HepG2 (cell line): Measurements from ENCODE around the gene KCNK7. TPM values are rescaled to one million over a fixed set of nuclear protein-coding genes. Genes with fewer than 3 reads are reported as not detected.

Source experiments
- ADNP ChIP-seq: sonication (generic); formaldehyde crosslinking; IDR thresholded peaks from 2 replicates; pipeline ENCODE4 v1.4.0; 2020; ENCODE audit warnings: missing genetic modification reagents
- CBX5 ChIP-seq: sonication (generic); formaldehyde crosslinking; IDR thresholded peaks from 2 replicates; pipeline ENCODE4 v1.4.0; 2020; ENCODE audit warnings: missing genetic modification reagents, borderline replicate concordance
- EED ChIP-seq: sonication (generic); formaldehyde crosslinking; IDR thresholded peaks from 2 replicates; pipeline ENCODE4 v1.5.0; 2020; ENCODE audit warnings: mild to moderate bottlenecking, missing genetic modification reagents
- ESRRA ChIP-seq: sonication (generic); formaldehyde crosslinking; IDR thresholded peaks from 2 replicates; pipeline ENCODE4 v1.5.1; 2020; ENCODE audit warnings: mild to moderate bottlenecking, low read depth, missing genetic modification reagents
- FLYWCH1 ChIP-seq: sonication (generic); formaldehyde crosslinking; IDR thresholded peaks from 2 replicates; pipeline ENCODE4 v1.8.1; 2023; ENCODE audit warnings: mild to moderate bottlenecking, missing genetic modification reagents
- ISL2 ChIP-seq: sonication (generic); formaldehyde crosslinking; IDR thresholded peaks from 2 replicates; pipeline ENCODE4 v1.5.0; 2020; ENCODE audit warnings: missing genetic modification reagents
- NCOA1 ChIP-seq: sonication (generic); formaldehyde crosslinking; IDR thresholded peaks from 2 replicates; pipeline ENCODE4 v1.9.0; 2021; ENCODE audit warnings: missing genetic modification reagents
- NKX3-1 ChIP-seq: sonication (generic); formaldehyde crosslinking; IDR thresholded peaks from 2 replicates; pipeline ENCODE4 v1.5.0; 2020; ENCODE audit warnings: missing genetic modification reagents
- NR2C2 ChIP-seq: sonication (generic); formaldehyde crosslinking; IDR thresholded peaks from 2 replicates; pipeline ENCODE4 v1.4.0; 2020; ENCODE audit warnings: missing genetic modification reagents, mild to moderate bottlenecking, moderate library complexity, borderline replicate concordance
- NR2F6 ChIP-seq, 2 experiments: IDR thresholded peaks; 2 replicates each; pipeline ENCODE4 v1.6.1; 2016; ENCODE audit warnings: antibody characterized with exemption in 1 of 2, mild to moderate bottlenecking in 1 of 2
- TOE1 ChIP-seq: sonication (generic); formaldehyde crosslinking; IDR thresholded peaks from 2 replicates; pipeline ENCODE4 v1.4.0; 2020; ENCODE audit warnings: mild to moderate bottlenecking, missing genetic modification reagents
- TP53 ChIP-seq: sonication (generic); formaldehyde crosslinking; conservative IDR thresholded peaks from 2 replicates; pipeline ENCODE4 v1.4.0; 2020; ENCODE audit warnings: missing genetic modification reagents
- USF2 ChIP-seq, 2 experiments: sonication (generic) in 1 of 2; formaldehyde crosslinking in 1 of 2; IDR thresholded peaks; 2 replicates each; pipeline versions ENCODE4 v1.5.1 to v1.6.1; 2011 to 2020; ENCODE audit warnings: borderline replicate concordance in 1 of 2, low read depth in 1 of 2, low read length in 1 of 2, mild to moderate bottlenecking in 1 of 2, missing genetic modification reagents in 1 of 2, moderate library complexity in 1 of 2
- YEATS4 ChIP-seq: sonication (generic); formaldehyde crosslinking; IDR thresholded peaks from 2 replicates; pipeline ENCODE4 v1.4.0; 2020; ENCODE audit warnings: missing genetic modification reagents, borderline replicate concordance
- ZBTB20 ChIP-seq: sonication (generic); formaldehyde crosslinking; IDR thresholded peaks from 2 replicates; pipeline ENCODE4 v1.8.1; 2023; ENCODE audit warnings: missing genetic modification reagents, low read depth, mild to moderate bottlenecking, borderline replicate concordance
- ZNF260 ChIP-seq: sonication (generic); formaldehyde crosslinking; IDR thresholded peaks from 2 replicates; pipeline ENCODE4 v1.4.0; 2020; ENCODE audit warnings: missing genetic modification reagents, low read depth, mild to moderate bottlenecking, borderline replicate concordance
- ZNF292 ChIP-seq: sonication (generic); formaldehyde crosslinking; IDR thresholded peaks from 2 replicates; pipeline ENCODE4 v1.8.1; 2022; ENCODE audit warnings: mild to moderate bottlenecking, low read depth, missing genetic modification reagents, borderline replicate concordance
- ZNF3 ChIP-seq: IDR thresholded peaks from 2 replicates; pipeline ENCODE4 v1.7.0; 2017; ENCODE audit warnings: inconsistent platforms
- ZNF678 ChIP-seq: sonication (generic); formaldehyde crosslinking; IDR thresholded peaks from 2 replicates; pipeline ENCODE4 v1.4.0; 2020; ENCODE audit warnings: mild to moderate bottlenecking, missing genetic modification reagents
- ZNF790 ChIP-seq: sonication (generic); formaldehyde crosslinking; IDR thresholded peaks from 2 replicates; pipeline ENCODE4 v1.8.0; 2022; ENCODE audit warnings: missing genetic modification reagents, mild to moderate bottlenecking, borderline replicate concordance
- polyA plus RNA-seq, 8 experiments: library from polyadenylated mRNA; depleted of rRNA in 3 of 8; stranded (reverse) in 7 of 8; unstranded in 1 of 8; fragments of >200 nt; fragmentation: Illumina TruSeq in 4 of 8; extraction: Trizol in 4 of 8; gene quantifications; 2 replicates each; pipeline versions ENCODE4 v1.2.1 to v1.2.3, GENCODE V29; 2011 to 2016; ENCODE audit warnings: low read depth in 4 of 8, missing spikeins in 1 of 8, mixed read lengths in 1 of 8; ENCODE audit not compliant: insufficient read depth in 1 of 8
- total RNA-seq, 5 experiments: library from RNA; depleted of rRNA; stranded (reverse); fragments of >200 nt; fragmentation: Illumina TruSeq; extraction: Trizol; gene quantifications; 2 replicates each; pipeline ENCODE4 v1.2.3, GENCODE V29; 2016; ENCODE audit warnings: low read depth in 1 of 5
- TF ChIP-seq, protein P1 (sequence below): sonication (generic); formaldehyde crosslinking; IDR thresholded peaks from 2 replicates; pipeline ENCODE4 v1.4.0; 2020; ENCODE audit warnings: missing genetic modification reagents
- TF ChIP-seq, protein P2 (sequence below): IDR thresholded peaks from 2 replicates; pipeline ENCODE4 v1.6.1; 2018; ENCODE audit warnings: missing genetic modification reagents
- TF ChIP-seq, protein P3 (sequence below): sonication (generic); formaldehyde crosslinking; IDR thresholded peaks from 2 replicates; pipeline ENCODE4 v1.8.0; 2022; ENCODE audit warnings: missing genetic modification reagents, low read depth, mild to moderate bottlenecking, borderline replicate concordance
- TF ChIP-seq, protein P4 (sequence below): sonication (generic); formaldehyde crosslinking; IDR thresholded peaks from 2 replicates; pipeline ENCODE4 v1.5.0; 2020; ENCODE audit warnings: mild to moderate bottlenecking, missing genetic modification reagents

KCNK7 gene
- total and polyA plus RNA-seq, 2 of the 13 experiments (the other 11 are each of a cell fraction or from before 2014, with no cell fraction given), result 0.11 TPM; not detected in 1

DNA sequence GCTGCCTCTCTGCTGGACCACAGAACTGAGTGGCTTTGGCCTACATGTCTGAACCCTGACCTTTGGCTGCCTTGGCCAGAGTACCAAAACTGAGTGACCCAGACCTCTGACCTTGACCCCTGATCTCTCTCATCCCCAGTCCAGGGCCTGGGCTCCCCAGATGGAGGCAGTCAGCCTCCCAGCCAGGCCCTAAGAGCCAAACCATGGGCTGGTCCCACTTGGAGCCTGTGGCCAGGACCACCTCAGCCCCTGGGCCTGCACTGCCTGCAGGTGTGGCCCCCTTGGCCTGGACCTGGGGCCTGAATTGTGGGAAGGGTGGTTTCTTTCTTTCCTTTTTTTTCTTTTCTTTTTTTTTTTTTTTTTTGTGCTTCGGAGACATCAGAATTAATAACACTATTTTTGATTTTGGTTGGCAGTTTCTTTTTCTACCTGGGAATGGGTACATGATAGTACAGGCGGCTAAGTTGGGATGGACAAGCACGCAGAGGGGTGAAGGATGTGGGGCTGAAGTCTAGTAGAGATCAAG, 41.5 kb upstream of the KCNK7 start (continued):
- TF ChIP-seq USF2 (IDR thresholded peaks at IDR 0.05; ENCODE audit: low read depth, low read length), result no peak
- no peak for TF ChIP-seq USF2 (CRISPR knock-in tag; IDR thresholded peaks at IDR 0.05; ENCODE audit: borderline replicate concordance)
- no peak for TF ChIP-seq ISL2 (CRISPR knock-in tag)
- no peak for TF ChIP-seq ZNF260 (CRISPR knock-in tag)
- no peak for TF ChIP-seq NKX3-1 (CRISPR knock-in tag)
- TF ChIP-seq, protein P1, sequence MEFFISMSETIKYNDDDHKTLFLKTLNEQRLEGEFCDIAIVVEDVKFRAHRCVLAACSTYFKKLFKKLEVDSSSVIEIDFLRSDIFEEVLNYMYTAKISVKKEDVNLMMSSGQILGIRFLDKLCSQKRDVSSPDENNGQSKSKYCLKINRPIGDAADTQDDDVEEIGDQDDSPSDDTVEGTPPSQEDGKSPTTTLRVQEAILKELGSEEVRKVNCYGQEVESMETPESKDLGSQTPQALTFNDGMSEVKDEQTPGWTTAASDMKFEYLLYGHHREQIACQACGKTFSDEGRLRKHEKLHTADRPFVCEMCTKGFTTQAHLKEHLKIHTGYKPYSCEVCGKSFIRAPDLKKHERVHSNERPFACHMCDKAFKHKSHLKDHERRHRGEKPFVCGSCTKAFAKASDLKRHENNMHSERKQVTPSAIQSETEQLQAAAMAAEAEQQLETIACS (CRISPR knock-in tag), result no peak
- TF ChIP-seq ADNP (CRISPR knock-in tag), result no peak
- TF ChIP-seq NR2F6 (IDR thresholded peaks at IDR 0.05), result peak; percentile 81
- TF ChIP-seq NR2F6 (CRISPR knock-in tag; IDR thresholded peaks at IDR 0.05), result peak; percentile 75
- TF ChIP-seq, protein P2, sequence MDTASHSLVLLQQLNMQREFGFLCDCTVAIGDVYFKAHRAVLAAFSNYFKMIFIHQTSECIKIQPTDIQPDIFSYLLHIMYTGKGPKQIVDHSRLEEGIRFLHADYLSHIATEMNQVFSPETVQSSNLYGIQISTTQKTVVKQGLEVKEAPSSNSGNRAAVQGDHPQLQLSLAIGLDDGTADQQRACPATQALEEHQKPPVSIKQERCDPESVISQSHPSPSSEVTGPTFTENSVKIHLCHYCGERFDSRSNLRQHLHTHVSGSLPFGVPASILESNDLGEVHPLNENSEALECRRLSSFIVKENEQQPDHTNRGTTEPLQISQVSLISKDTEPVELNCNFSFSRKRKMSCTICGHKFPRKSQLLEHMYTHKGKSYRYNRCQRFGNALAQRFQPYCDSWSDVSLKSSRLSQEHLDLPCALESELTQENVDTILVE (CRISPR knock-in tag), result no peak
- TF ChIP-seq ZBTB20 (CRISPR knock-in tag), result no peak
- no peak for TF ChIP-seq ZNF790 (CRISPR knock-in tag)
- TF ChIP-seq, protein P3, sequence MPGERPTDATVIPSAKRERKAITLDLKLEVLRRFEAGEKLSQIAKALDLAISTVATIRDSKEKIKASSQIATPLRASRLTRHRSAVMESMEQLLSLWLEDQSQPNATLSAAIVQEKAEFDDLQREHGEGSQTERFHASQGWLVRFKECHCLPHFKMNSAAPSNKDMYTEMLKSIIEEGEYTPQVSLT (CRISPR knock-in tag), result no peak
- no peak for TF ChIP-seq NCOA1
- peak; percentile 87; the same call in 1 of the 2 replicates for TF ChIP-seq ESRRA (CRISPR knock-in tag)
- no peak for TF ChIP-seq TP53
- TF ChIP-seq ZNF678 (CRISPR knock-in tag), result no peak
- TF ChIP-seq TOE1, result no peak
- TF ChIP-seq CBX5, result no peak
- no peak for TF ChIP-seq EED (CRISPR knock-in tag)
- no peak for TF ChIP-seq YEATS4 (CRISPR knock-in tag)
- no peak for TF ChIP-seq ZNF3 (CRISPR knock-in tag)
- no peak for TF ChIP-seq ZNF292
- TF ChIP-seq FLYWCH1, result no peak
- TF ChIP-seq, protein P4, sequence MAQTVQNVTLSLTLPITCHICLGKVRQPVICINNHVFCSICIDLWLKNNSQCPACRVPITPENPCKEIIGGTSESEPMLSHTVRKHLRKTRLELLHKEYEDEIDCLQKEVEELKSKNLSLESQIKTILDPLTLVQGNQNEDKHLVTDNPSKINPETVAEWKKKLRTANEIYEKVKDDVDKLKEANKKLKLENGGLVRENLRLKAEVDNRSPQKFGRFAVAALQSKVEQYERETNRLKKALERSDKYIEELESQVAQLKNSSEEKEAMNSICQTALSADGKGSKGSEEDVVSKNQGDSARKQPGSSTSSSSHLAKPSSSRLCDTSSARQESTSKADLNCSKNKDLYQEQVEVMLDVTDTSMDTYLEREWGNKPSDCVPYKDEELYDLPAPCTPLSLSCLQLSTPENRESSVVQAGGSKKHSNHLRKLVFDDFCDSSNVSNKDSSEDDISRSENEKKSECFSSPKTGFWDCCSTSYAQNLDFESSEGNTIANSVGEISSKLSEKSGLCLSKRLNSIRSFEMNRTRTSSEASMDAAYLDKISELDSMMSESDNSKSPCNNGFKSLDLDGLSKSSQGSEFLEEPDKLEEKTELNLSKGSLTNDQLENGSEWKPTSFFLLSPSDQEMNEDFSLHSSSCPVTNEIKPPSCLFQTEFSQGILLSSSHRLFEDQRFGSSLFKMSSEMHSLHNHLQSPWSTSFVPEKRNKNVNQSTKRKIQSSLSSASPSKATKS, result no peak
- peak; percentile 82 for TF ChIP-seq NR2C2 (CRISPR knock-in tag)
